HCT116 (cell line): ENCODE results near the gene CUX1.
"Not testable (repeated sequence)": the region's sequence is repeated elsewhere in the genome, so short reads cannot be mapped to it uniquely, and the experiment has no call there.

ENCODE experiments used
- CTCF ChIP-seq, 3 experiments: fragments of 200-600 bp in 1 of 3; sonication (generic) in 1 of 3; IDR thresholded peaks in 2 of 3; conservative IDR thresholded peaks in 1 of 3; 2 replicates each; pipeline ENCODE4 v1.5.1; 2012 to 2017; ENCODE audit warnings: low read depth in 2 of 3, low read length in 2 of 3, antibody characterized with exemption in 1 of 3, borderline replicate concordance in 1 of 3, control low read depth in 1 of 3, mild to moderate bottlenecking in 1 of 3, mixed read lengths in 1 of 3, mixed run types in 1 of 3, moderate library complexity in 1 of 3; ENCODE audit not compliant: insufficient read depth in 1 of 3
- MAX ChIP-seq: IDR thresholded peaks from 2 replicates; pipeline ENCODE4 v1.6.1; 2012
- POLR2AphosphoS5 ChIP-seq: IDR thresholded peaks from 2 replicates; pipeline ENCODE4 v1.6.1; 2011; ENCODE audit warnings: mild to moderate bottlenecking, low read depth, low read length, moderate library complexity
- RAD21 ChIP-seq: IDR thresholded peaks from 2 replicates; pipeline ENCODE4 v1.6.1; 2012; ENCODE audit warnings: low read depth, mild to moderate bottlenecking
- SRF ChIP-seq: IDR thresholded peaks from 2 replicates; pipeline ENCODE4 v1.6.1; 2012; ENCODE audit warnings: low read depth

- TF ChIP-seq POLR2AphosphoS5; MAX; RAD21; CTCF (IDR thresholded peaks at IDR 0.05 in 2 of 3, conservative IDR thresholded peaks at IDR 0.05 in 1 of 3; ENCODE audit: borderline replicate concordance in 1 of 3, insufficient read depth in 1 of 3, low read depth in 2 of 3, low read length in 2 of 3); SRF: not testable (repeated sequence)
These were observed 366.4 kb downstream of the CUX1 start for GRCh38 chr7:102183848-102184247.
